Measurements from ENCODE around the gene RBX1.

DNA sequence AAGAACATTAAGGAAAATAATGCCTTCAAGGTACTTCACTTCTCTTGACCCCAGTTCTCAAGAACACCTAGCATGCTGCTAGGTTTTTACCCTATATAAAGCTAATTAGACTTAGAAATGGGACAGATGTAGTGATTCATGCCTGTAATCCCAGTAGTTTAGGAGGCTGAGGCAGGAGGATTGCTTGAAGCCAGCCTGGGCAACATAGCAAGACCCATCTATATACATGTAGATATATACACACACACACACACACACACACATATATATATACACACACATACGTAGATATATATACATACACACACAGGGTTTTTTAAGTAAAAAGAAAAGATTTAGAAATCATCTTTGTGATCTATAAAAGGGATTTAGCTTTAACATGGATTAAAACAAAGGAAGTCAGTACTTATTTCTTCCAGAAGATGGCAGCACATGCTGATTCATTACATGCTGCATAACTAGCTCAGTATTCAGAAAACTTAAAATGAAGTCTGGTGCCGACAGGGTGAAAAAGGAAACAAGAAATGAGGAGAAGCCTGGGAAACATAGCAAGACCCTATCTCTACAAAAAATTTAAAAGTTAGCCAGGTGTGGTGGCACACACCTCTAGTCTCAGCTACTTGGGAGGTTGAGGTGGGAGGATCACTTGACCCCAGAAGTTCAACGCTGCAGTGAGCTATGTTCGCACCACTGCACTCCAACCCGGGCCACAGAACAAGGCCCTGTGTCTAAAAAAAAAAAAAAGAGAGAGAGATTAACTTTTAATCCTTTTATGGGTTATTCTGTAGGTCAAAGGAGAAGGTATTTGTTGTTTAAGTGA is 28.5 kb upstream of the RBX1 start:
- TF ChIP-seq ZNF510 (tag by site-specific recombination; IDR thresholded peaks at IDR 0.05; ENCODE audit: insufficient replicate concordance) (no peak), YY2 (tag by site-specific recombination; IDR thresholded peaks at IDR 0.05) (no peak), CTCF (tag by site-specific recombination; IDR thresholded peaks at IDR 0.05) (0 out of 2 replicates have a peak, but pooled peaks have one; percentile 49), ZNF324 (tag by site-specific recombination; IDR thresholded peaks at IDR 0.05) (no peak), ZNF639 (tag by site-specific recombination; IDR thresholded peaks at IDR 0.05) (no peak), ZNF214 (tag by site-specific recombination; IDR thresholded peaks at IDR 0.05; ENCODE audit: borderline replicate concordance) (no peak), YY1 (tag by site-specific recombination; IDR thresholded peaks at IDR 0.05) (no peak), ZNF629 (tag by site-specific recombination; IDR thresholded peaks at IDR 0.05) (no peak)

Data from HEK293 (cell line).